ENCODE measurements around the gene CEP112.

DNA sequence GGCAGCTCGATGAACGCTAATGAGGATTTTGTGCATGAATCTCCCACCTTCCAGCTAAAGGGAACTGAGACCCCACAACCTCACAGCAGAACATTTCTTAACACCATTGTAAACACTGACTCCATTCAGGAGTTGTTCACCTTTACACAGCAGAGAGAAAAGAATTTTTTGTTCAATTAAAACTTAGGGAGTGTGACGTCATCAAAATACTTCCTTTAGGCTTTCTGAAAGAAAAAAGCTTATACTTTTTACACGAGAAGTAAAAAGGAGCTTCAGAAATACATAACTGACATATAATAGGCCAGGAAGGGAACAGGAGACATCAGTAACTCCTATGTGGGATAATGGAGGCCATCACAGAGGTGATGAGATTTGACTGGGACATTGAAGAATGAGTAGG is 532.4 kb downstream of the CEP112 start:
- TF ChIP-seq ARNTL (CRISPR knock-in tag; IDR thresholded peaks at IDR 0.05; ENCODE audit: borderline replicate concordance, low read depth): no peak
- no peak for TF ChIP-seq TCF4 (CRISPR knock-in tag; IDR thresholded peaks at IDR 0.05; ENCODE audit: borderline replicate concordance)
- TF ChIP-seq ZFP30 (CRISPR knock-in tag; IDR thresholded peaks at IDR 0.05): no peak
- TF ChIP-seq ZC3H10 (CRISPR knock-in tag; IDR thresholded peaks at IDR 0.05): no peak
- no peak for TF ChIP-seq BACH2 (CRISPR knock-in tag; IDR thresholded peaks at IDR 0.05; ENCODE audit: borderline replicate concordance)
- no peak for TF ChIP-seq ZFP3 (CRISPR knock-in tag; IDR thresholded peaks at IDR 0.05)
- no peak for TF ChIP-seq RARB (CRISPR knock-in tag; IDR thresholded peaks at IDR 0.05)
- TF ChIP-seq, protein P1, sequence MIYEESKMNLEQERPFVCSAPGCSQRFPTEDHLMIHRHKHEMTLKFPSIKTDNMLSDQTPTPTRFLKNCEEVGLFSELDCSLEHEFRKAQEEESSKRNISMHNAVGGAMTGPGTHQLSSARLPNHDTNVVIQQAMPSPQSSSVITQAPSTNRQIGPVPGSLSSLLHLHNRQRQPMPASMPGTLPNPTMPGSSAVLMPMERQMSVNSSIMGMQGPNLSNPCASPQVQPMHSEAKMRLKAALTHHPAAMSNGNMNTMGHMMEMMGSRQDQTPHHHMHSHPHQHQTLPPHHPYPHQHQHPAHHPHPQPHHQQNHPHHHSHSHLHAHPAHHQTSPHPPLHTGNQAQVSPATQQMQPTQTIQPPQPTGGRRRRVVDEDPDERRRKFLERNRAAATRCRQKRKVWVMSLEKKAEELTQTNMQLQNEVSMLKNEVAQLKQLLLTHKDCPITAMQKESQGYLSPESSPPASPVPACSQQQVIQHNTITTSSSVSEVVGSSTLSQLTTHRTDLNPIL (CRISPR knock-in tag; IDR thresholded peaks at IDR 0.05; ENCODE audit: low read depth): no peak
- no peak for TF ChIP-seq ESRRG (CRISPR knock-in tag; IDR thresholded peaks at IDR 0.05)
- TF ChIP-seq, protein P2, sequence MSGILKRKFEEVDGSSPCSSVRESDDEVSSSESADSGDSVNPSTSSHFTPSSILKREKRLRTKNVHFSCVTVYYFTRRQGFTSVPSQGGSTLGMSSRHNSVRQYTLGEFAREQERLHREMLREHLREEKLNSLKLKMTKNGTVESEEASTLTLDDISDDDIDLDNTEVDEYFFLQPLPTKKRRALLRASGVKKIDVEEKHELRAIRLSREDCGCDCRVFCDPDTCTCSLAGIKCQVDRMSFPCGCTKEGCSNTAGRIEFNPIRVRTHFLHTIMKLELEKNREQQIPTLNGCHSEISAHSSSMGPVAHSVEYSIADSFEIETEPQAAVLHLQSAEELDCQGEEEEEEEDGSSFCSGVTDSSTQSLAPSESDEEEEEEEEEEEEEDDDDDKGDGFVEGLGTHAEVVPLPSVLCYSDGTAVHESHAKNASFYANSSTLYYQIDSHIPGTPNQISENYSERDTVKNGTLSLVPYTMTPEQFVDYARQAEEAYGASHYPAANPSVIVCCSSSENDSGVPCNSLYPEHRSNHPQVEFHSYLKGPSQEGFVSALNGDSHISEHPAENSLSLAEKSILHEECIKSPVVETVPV (CRISPR knock-in tag; IDR thresholded peaks at IDR 0.05): no peak
